Fibroblast of skin of left biceps (primary cell): ENCODE measurements around the gene CLIC4.

ENCODE experiments used
- DNase-seq, 2 experiments: peaks; one replicate each; pipeline ENCODE4 v3.0.0-alpha.2; 2013; ENCODE audit warnings: low read depth in 2 of 2

Gene CLIC4

GRCh38 chr1:24858277-24858676 lies 113.0 kb downstream of the CLIC4 start:
- DNase-seq = no peak

DNA sequence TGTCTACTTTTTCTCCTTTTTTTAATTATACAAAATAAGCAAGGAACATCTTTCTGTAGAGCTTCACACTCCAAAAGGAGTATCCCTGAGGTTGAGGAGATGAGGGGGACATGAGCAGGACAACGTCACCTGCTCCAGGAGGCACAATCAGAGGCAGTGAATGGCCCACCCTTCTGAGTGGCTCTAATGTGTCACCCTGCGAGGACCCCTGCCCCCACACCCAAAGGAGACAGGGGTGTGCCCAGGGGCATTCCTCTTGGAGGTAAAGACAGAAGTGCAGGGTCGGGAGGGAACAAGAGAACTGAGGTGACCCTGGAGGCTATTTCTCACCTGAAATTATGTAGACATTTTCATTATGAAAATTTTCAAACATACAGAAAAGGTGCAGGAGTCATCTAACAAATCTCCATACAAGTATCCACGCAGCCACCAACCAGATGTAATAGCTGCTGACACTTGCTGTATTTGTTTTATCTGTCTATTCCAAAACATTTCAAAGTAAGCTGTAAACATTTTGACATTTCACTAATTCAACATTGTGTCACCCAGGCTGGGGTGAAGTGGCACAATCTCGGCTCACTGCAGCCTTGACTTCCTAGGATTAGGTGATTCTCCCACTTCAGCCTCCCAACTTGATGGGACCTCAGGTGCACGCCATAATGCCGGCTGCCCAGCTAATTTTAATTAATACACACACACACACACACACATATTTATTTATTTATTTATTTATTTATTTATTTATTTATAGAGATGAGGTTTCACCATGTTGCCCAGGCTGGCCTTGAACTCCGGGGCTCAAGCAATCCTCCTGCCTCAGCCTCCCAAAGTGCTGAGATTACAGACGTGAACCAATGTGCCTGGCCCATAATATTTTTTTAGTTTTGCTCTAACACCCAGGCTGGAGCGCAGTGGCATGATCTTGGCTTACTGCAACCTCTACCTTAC lies 114.1 kb downstream of the CLIC4 start:
- DNase-seq = no peak

- no peak for DNase-seq
Observed at GRCh38 chr1:24860841-24861240, 115.6 kb downstream of the CLIC4 start.

GRCh38 chr1:24861821-24862727 lies 116.8 kb downstream of the CLIC4 start:
- no peak for DNase-seq

DNA sequence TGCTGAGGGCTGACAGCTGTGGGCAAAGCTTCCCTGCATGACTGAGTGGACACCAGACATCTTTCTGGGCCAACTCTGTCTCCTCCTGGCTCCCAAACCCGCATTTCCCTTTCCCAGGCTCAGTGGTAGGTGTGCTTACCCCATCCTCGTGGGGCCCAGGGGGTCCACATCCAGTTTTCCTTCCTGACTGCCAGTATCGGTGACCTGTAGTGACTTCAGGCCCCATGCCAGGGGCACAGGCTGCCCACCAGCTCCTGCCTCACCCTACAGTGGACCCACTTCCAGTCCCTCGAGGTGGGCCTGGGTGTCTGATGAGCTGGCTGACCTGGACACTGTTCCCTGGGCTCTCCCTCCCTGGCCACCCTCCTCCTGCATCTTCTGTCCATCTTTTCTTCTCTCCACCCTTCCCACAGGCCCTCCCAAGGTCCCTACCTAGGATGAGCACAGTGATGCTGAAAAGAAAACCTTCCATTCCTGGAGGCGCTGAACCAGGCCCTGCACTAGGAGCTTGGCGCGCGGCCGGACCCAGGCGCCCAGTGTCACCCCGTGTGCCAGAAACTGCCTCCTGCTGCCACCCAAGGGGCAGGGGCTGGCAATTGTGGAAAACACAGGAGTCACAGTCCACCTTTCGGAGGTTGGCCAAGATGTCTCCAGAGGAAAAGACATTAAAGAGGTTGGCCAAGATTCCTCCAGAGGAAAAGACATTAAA lies 117.7 kb downstream of the CLIC4 start:
- DNase-seq = no peak

DNA sequence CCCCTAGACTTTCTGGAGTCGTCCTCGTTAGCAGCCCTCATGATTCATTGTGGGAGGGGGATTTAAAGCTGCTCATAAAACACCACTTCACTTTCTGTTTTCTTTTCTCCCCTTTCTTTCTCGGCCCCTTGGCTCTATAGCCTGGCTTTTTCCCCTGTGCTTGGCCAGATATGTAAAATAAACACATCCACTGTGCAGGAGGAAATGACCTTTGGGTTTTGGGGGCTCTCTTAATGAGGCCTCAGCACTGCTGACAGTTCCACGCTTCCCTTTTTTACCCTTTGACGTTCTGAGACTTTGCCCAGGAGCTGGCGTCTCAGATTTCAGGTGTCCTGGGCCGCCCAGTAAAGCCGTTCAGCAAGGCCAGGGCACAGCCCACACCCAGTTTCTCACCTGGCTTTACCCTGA lies 119.1 kb downstream of the CLIC4 start:
- DNase-seq = no peak

DNA sequence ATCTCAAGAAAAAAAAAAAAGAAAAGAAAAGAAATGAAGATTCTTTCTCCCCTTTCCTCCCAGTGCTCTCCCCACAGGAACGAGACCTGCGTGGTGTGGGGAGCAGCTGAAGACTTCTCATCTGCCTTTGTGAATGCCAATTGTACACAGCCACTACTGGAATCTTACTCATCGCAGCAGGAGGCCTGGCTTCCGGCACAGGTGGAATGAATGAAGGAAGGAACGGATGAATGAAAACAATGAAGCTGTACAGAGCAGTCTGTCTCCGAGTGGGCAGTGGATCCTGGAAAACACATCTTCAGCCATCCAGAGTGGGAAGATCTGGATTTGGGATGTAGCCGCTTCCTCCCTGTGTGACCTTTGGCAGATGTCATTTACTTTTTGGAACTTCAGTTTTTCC lies 119.9 kb downstream of the CLIC4 start:
- no peak for DNase-seq

- no peak for DNase-seq
Observed at GRCh38 chr1:24865587-24865986, 120.3 kb downstream of the CLIC4 start.

GRCh38 chr1:24866211-24867083 lies 121.2 kb downstream of the CLIC4 start:
- no peak for DNase-seq

GRCh38 chr1:24867084-24867870 lies 122.0 kb downstream of the CLIC4 start:
- no peak for DNase-seq

DNA sequence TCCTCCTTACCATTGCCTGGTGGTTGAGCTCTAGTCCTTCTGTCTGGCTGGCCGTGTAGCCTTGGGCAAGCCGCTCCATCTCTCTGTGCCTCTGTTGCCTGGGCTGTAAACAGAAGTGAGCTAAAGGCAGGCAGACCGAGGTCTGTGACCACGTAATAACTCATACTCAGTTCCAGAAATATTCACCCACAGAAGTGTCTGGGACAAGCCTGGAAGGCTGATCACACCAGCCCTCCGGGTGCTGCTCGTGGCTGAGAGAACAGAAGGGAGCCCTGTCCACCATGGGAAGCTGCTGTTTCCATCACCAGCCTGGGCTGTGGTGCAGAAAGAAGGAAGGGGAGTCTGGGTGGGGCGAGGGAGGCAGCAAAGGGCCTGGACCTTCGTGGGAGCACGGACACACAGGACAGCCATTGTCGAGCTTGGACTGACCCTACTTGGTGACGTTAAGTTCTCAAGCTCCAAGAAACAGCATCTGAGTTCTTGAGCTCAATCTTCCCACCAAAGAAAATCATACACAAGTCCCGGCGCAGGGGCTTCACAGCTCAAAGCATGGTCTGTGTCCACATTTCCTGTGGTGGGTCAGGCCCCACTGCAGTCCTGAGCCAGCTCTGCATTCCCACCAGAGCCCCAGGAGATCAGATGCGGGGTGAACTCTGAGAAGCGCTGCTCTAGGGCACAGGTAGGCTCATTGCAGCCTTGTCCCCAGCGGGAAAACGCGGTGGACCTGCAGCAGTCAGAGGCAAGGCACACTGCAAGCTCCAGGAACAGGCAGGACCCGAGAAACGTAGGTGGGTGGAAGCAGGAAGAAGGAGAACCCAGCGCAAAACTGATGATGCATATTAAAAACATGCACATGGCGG lies 123.0 kb downstream of the CLIC4 start:
- no peak for DNase-seq

DNA sequence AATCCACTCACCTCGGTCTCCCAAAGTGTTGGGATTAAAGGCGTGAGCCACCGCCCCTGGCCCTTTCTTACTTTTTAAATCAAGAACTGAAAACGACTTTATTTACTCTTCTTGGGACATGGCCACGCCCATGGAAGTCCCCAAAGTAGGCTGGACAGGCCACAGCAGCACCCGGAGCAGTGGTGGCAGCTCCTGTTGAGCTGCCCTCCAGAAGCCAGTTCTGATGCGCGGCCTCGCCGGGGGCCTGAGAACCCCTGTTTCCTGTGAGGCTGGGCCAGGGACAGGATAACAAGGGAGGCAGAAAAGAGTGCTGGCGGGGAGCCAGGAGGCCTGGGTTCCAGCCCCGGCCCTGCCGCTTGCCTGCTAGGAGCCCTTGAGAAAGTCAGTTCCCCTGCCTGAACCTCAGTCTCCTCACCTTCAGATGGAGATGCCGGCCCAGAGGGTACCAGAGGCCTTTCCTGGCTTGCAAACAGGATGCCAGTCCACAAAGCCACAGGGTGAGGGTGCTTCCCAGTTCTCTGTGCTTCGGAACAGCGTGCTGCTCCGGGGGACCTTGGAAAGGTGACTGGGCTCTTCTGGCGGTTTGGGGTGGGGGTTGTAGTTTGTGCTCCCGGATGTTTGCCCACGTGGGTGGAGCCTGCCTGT lies 125.4 kb downstream of the CLIC4 start:
- no peak for DNase-seq

- no peak for DNase-seq
Observed at GRCh38 chr1:24871306-24871901, 126.2 kb downstream of the CLIC4 start.

DNA sequence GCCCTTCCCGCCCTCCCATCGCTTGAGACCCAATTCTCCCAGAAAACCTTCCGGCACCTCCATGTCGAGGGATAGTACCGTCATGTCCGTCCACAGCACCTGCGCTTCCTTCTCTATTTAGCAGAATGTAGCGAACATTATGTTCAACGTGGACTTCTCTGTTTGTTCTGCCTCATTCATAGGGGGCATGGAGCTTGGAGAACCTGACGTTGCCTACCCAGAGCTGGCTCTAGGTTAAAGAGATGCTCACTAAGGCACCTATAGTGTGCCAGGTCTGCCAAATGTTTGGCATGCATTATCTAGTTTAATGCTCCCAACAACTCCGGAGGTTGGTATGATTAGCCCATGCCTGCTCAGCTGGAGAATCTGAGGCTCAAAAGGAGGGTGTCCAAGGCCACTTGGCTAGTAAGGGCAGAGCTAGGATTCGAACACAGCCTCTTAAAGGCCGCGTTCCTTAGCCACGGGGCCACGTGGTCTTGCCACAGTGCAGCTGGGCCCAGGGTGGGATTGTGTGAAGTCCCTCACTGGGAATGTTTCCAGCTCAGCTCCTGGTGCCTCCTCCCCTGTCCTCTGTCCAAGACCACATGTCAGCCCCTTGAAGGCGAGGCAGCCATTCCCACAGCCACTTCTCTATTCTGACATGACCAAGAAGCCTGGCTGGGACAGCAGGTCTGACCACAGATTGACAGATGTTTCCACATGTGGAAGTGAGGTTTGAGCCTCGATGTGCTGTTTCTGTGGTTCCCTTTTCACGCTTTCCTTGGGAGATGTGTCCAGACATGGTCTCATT lies 127.0 kb downstream of the CLIC4 start:
- DNase-seq = no peak

- DNase-seq = no peak
Observed at GRCh38 chr1:24873148-24873547, 127.9 kb downstream of the CLIC4 start.

- DNase-seq = no peak
Observed at GRCh38 chr1:24874056-24874455, 128.8 kb downstream of the CLIC4 start.

DNA sequence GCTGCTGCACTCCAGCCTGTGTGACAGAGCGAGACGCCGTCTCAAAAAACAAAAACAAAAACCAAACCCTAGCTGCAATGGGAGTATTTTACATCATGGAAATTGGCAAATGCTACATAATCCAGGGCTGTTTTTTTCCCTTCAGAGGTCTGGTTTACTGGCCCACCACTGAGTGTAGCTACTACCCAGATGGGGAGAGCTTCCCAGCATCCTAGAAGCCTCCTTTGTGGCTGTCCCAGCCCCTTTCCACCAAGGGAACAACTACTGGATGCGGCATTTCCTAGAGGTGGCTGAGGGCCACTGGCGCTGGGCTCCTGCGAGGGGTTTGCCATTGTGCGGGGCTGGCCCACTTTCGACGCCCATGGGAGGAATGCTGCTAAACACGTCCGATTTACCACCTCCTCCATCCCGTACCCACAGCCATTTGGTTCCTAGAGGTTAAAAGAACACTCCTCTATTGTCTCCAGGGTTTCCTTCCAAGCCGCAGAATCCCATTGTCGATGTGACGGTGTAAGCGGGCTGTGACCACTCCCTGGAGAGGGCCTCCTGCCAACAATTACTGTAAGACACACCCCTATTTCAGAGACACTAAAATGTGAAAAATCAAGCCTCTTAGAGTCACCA lies 129.5 kb downstream of the CLIC4 start:
- no peak for DNase-seq
